Measurements from ENCODE around the gene ATPAF1. TPM values are rescaled to one million over a fixed set of nuclear protein-coding genes. Genes with fewer than 3 reads are reported as not detected.

ATPAF1 gene
- polyA plus RNA-seq, 1 of the 3 experiments (the other 2 are of a cell fraction) = 39.9 TPM

- Histone ChIP-seq H4K20me1 (ENCODE audit: insufficient read depth) (no peaks in the 10 kb centered on the region), H3K9ac (no peak overlapping the region), H2AFZ (ENCODE audit: low read depth) (no peak overlapping the region), H3K9me3 (no peaks in the 10 kb centered on the region), H3K4me2 (no peak overlapping the region), H3K9me2 (no peaks in the 10 kb centered on the region), H3K27me3 (ENCODE audit: insufficient read depth) (no peaks in the 10 kb centered on the region), H3K36me3 (replicated peaks in 1 of 2; ENCODE audit: control insufficient read depth in 1 of 2, insufficient read depth in 2 of 2, low read length in 1 of 2) (peaks cover 78 to 85% of the 10 kb centered on the region in 2 experiments), H3K4me3 (ENCODE audit: low read depth in 2 of 2, low read length in 1 of 2) (no peak overlapping the region), H3K27ac (ENCODE audit: low read depth in 2 of 2, low read length in 1 of 2) (no peak overlapping the region), H3F3A (replicated peaks; ENCODE audit: insufficient read depth) (peaks cover 2% of the 10 kb centered on the region), H3K79me2 (ENCODE audit: insufficient read depth) (no peaks in the 10 kb centered on the region), H3K4me1 (ENCODE audit: control insufficient read depth in 1 of 2, insufficient read depth in 2 of 2, low read depth in 1 of 2, low read length in 1 of 2) (no peaks in the 10 kb centered on the region)
- no peak for DNase-seq
- no peak for TF ChIP-seq MAX (IDR thresholded peaks at IDR 0.05; ENCODE audit: low read depth)
- no peak for TF ChIP-seq CHD2 (IDR thresholded peaks at IDR 0.05; ENCODE audit: low read length, partially characterized antibody)
- TF ChIP-seq PBX3 (IDR thresholded peaks at IDR 0.05) = no peak
- no peak for TF ChIP-seq REST (IDR thresholded peaks at IDR 0.05; ENCODE audit: low read depth, low read length)
- TF ChIP-seq NFIC (IDR thresholded peaks at IDR 0.05; ENCODE audit: borderline replicate concordance) = no peak
- WGBS (ENCODE audit: low lambda C conversion rate) = 95% methylated on average over 6 of the region's 6 CpGs
- ChIA-PET CTCF (interaction anchor here (1.5 kb wide), 1 partner anchor 46 kb away, joined by 8 read pairs; no protein-coding TSS in a partner anchor), POLR2A (no interaction called here)
Observed at GRCh38 chr1:46679789-46680573, 11.8 kb upstream of the ATPAF1 start.

- WGBS (ENCODE audit: low lambda C conversion rate) = 94% methylated on average over 1 of the region's 1 CpG
- DNase-seq = no peak
- no peaks in the 10 kb centered on the region for H3K79me2 ChIP-seq (ENCODE audit: insufficient read depth)
- no peaks in the 10 kb centered on the region for H3K27me3 ChIP-seq (ENCODE audit: insufficient read depth)
- no peaks in the 10 kb centered on the region for H3K4me1 ChIP-seq (ENCODE audit: control insufficient read depth in 1 of 2, insufficient read depth in 2 of 2, low read depth in 1 of 2, low read length in 1 of 2)
- ChIA-PET CTCF (interaction anchor here (1.0 to 1.8 kb wide), 8 partner anchors 9 to 235 kb away, joined by 3 to 4 read pairs (median 3); no protein-coding TSS in a partner anchor), POLR2A (no interaction called here)
- no peaks in the 10 kb centered on the region for H3K9me2 ChIP-seq
- no peak overlapping the region for H3K4me2 ChIP-seq
- H3K36me3 ChIP-seq (replicated peaks in 1 of 2; ENCODE audit: control insufficient read depth in 1 of 2, insufficient read depth in 2 of 2, low read length in 1 of 2) = peaks cover 57 to 67% of the 10 kb centered on the region in 2 experiments
- no peak overlapping the region for H3K27ac ChIP-seq (ENCODE audit: low read depth in 2 of 2, low read length in 1 of 2)
- H3K9me3 ChIP-seq = no peaks in the 10 kb centered on the region
- no peak overlapping the region for H3K9ac ChIP-seq
- H2AFZ ChIP-seq (ENCODE audit: low read depth) = no peak overlapping the region
- no peak overlapping the region for H3K4me3 ChIP-seq (ENCODE audit: low read depth in 2 of 2, low read length in 1 of 2)
- H4K20me1 ChIP-seq (ENCODE audit: insufficient read depth) = no peaks in the 10 kb centered on the region
- peaks cover 4% of the 10 kb centered on the region for H3F3A ChIP-seq (replicated peaks; ENCODE audit: insufficient read depth)
- TF ChIP-seq EP300 (IDR thresholded peaks at IDR 0.05; ENCODE audit: borderline replicate concordance in 1 of 2, low read depth in 1 of 2, low read length in 1 of 2) (no peak), TAF1 (IDR thresholded peaks at IDR 0.05; ENCODE audit: borderline replicate concordance, low read depth, low read length) (no peak), TEAD4 (IDR thresholded peaks at IDR 0.05; ENCODE audit: borderline replicate concordance, insufficient read depth) (no peak), PBX3 (IDR thresholded peaks at IDR 0.05) (no peak), FOXM1 (IDR thresholded peaks at IDR 0.05; ENCODE audit: low read depth) (no peak), GATA2 (CRISPR knock-in tag; IDR thresholded peaks at IDR 0.05) (no peak), MEF2A (IDR thresholded peaks at IDR 0.05; ENCODE audit: borderline replicate concordance, low read depth) (no peak), ELF1 (IDR thresholded peaks at IDR 0.05) (no peak), EZH2phosphoT487 (IDR thresholded peaks at IDR 0.05; ENCODE audit: borderline replicate concordance, low read depth) (no peak), TCF12 (IDR thresholded peaks at IDR 0.05) (no peak), RCOR1 (IDR thresholded peaks at IDR 0.05; ENCODE audit: low read length) (no peak), CTCF (IDR thresholded peaks at IDR 0.05) (no peak), JUND (IDR thresholded peaks at IDR 0.05) (no peak), RAD21 (IDR thresholded peaks at IDR 0.05; ENCODE audit: low read length) (no peak), GABPA (IDR thresholded peaks at IDR 0.05; ENCODE audit: low read depth) (no peak), YY1 (IDR thresholded peaks at IDR 0.05; ENCODE audit: low read depth) (no peak), MAX (IDR thresholded peaks at IDR 0.05; ENCODE audit: low read depth) (no peak)
Observed at GRCh38 chr1:46677339-46677738, 9.2 kb upstream of the ATPAF1 start.
